Astrocyte of the hippocampus (primary cell): ENCODE results near the gene TKFC.

ENCODE experiments used
- DNase-seq: peaks from one replicate; pipeline ENCODE4 v3.0.0; 2011; ENCODE audit warnings: low read depth, low spot score

The TKFC gene

GRCh38 chr11:61325649-61326414 is 7.2 kb upstream of the TKFC start:
- DNase-seq, result peak; percentile 72

GRCh38 chr11:61327669-61328071 is 5.4 kb upstream of the TKFC start:
- peak; percentile 51 for DNase-seq

GRCh38 chr11:61328351-61328750 is 4.7 kb upstream of the TKFC start:
- DNase-seq, result no peak

GRCh38 chr11:61329871-61330270 is 3.2 kb upstream of the TKFC start:
- no peak for DNase-seq

- no peak for DNase-seq
Measured at GRCh38 chr11:61331651-61332050, 1.4 kb upstream of the TKFC start.

- peak; percentile 47 for DNase-seq
Measured at GRCh38 chr11:61332281-61332796, 689 bp upstream of the TKFC start.

- no peak for DNase-seq
Measured at GRCh38 chr11:61333550-61334433, 764 bp downstream of the TKFC start.

GRCh38 chr11:61334434-61335354 is 1.7 kb downstream of the TKFC start:
- DNase-seq, result peak; percentile 44

GRCh38 chr11:61335355-61335710 is 2.3 kb downstream of the TKFC start:
- DNase-seq, result no peak

- peak; percentile 93 for DNase-seq
Measured at GRCh38 chr11:61336171-61336935, 3.3 kb downstream of the TKFC start.

GRCh38 chr11:61337706-61338470 is 4.9 kb downstream of the TKFC start:
- no peak for DNase-seq

- no peak for DNase-seq
Measured at GRCh38 chr11:61338783-61339489, 5.9 kb downstream of the TKFC start.

GRCh38 chr11:61339490-61339878 is 6.5 kb downstream of the TKFC start:
- no peak for DNase-seq

GRCh38 chr11:61340979-61341378 is 8.0 kb downstream of the TKFC start:
- DNase-seq, result no peak

GRCh38 chr11:61341706-61342105 is 8.7 kb downstream of the TKFC start:
- no peak for DNase-seq

- DNase-seq, result no peak
Measured at GRCh38 chr11:61342207-61342803, 9.3 kb downstream of the TKFC start.

- no peak for DNase-seq
Measured at GRCh38 chr11:61343792-61344745, 11.0 kb downstream of the TKFC start.

- DNase-seq, result no peak
Measured at GRCh38 chr11:61345170-61345610, 12.2 kb downstream of the TKFC start.
